ENCODE measurements around the gene N4BP2.

DNA sequence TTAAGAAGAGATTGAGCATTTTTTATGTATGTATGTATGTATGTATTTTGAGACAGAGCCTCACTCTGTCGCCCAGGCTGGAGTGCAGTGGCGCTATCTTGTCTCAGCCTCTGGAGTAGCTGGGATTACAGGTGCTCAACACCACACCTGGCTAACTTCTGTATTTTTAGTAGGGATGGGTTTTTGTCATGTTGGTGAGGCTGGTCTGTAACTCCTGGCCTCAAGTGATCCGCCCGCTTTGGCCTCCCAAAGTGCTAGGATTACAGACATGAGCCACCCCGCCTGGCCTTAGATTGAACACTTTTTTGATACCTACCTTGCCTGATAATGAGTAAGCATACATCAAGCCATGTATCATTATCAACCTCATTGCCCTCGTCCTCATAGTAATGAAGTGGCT lies 2.7 kb downstream of the N4BP2 start:
- TF ChIP-seq EP300 (IDR thresholded peaks at IDR 0.05) (no peak), CTCF (IDR thresholded peaks at IDR 0.05) (no peak), POLR2A (IDR thresholded peaks at IDR 0.05) (no peak)

Data from ovary (tissue), 3 donors.